Measurements from ENCODE around the gene GDF7.

- TF ChIP-seq CTCF (IDR thresholded peaks at IDR 0.05; ENCODE audit: extremely low read depth in 1 of 2, insufficient read depth in 1 of 2, low read depth in 1 of 2, low read length in 2 of 2) = no peak
- TF ChIP-seq EZH2 (IDR thresholded peaks at IDR 0.05; ENCODE audit: borderline replicate concordance, low read depth, low read length, severe bottlenecking) = no peak
- no peak for TF ChIP-seq JUN (IDR thresholded peaks at IDR 0.05; ENCODE audit: borderline replicate concordance, insufficient read depth, insufficient read length, low read depth)
- no peak for TF ChIP-seq FOS (IDR thresholded peaks at IDR 0.05; ENCODE audit: borderline replicate concordance, insufficient read depth, low read length)
- no peak for TF ChIP-seq POLR2A (IDR thresholded peaks at IDR 0.05; ENCODE audit: low read depth, low read length)
- TF ChIP-seq MYC (IDR thresholded peaks at IDR 0.05; ENCODE audit: low read depth, low read length) = no peak
- no peak for TF ChIP-seq POLR2AphosphoS5 (IDR thresholded peaks at IDR 0.05; ENCODE audit: insufficient read depth, low read depth, low read length)
- TF ChIP-seq MAX (IDR thresholded peaks at IDR 0.05; ENCODE audit: insufficient read depth, insufficient read length) = no peak
- no peak for TF ChIP-seq GATA2 (IDR thresholded peaks at IDR 0.05; ENCODE audit: insufficient read depth, insufficient read length, low read depth, low read length)
Observed at GRCh38 chr2:20649976-20650375, 17.0 kb upstream of the GDF7 start.
